Glutamatergic neuron (in vitro differentiated cells): ENCODE data around the gene CAV1. TPM values are rescaled to one million over a fixed set of nuclear protein-coding genes. Genes with fewer than 3 reads are reported as not detected.
A peak's percentile ranks its signal among the peaks of the same experiment; 100 is the strongest.

Experiments used
- DNase-seq: peaks from one replicate; pipeline ENCODE4 v3.0.0; 2022
- H3K27ac Mint-ChIP-seq: one replicate; pipeline ENCODE4 v1.8.0; 2020; ENCODE audit warnings: mild to moderate bottlenecking, mixed read lengths, inconsistent platforms; ENCODE audit not compliant: unreplicated experiment
- H3K27me3 Mint-ChIP-seq: one replicate; pipeline ENCODE4 v1.8.0; 2020; ENCODE audit warnings: mild to moderate bottlenecking, moderate library complexity, mixed read lengths, inconsistent platforms; ENCODE audit not compliant: unreplicated experiment
- H3K36me3 Mint-ChIP-seq: one replicate; pipeline ENCODE4 v1.8.0; 2020; ENCODE audit warnings: mild to moderate bottlenecking, mixed read lengths, inconsistent platforms; ENCODE audit not compliant: unreplicated experiment
- H3K4me1 Mint-ChIP-seq: one replicate; pipeline ENCODE4 v1.8.0; 2020; ENCODE audit warnings: mild to moderate bottlenecking, low read depth, mixed read lengths, inconsistent platforms; ENCODE audit not compliant: unreplicated experiment
- H3K4me3 Mint-ChIP-seq: one replicate; pipeline ENCODE4 v1.8.0; 2020; ENCODE audit warnings: mild to moderate bottlenecking, mixed read lengths, inconsistent platforms; ENCODE audit not compliant: unreplicated experiment
- H3K9me3 Mint-ChIP-seq: one replicate; pipeline ENCODE4 v1.8.0; 2020; ENCODE audit warnings: mild to moderate bottlenecking, moderate library complexity, mixed read lengths, inconsistent platforms; ENCODE audit not compliant: unreplicated experiment
- total RNA-seq: library from RNA; stranded (reverse); fragmentation: NEBNext Ultra II Directional; extraction: Animal tissue kit (Norgen Biotek cat#: 25700); gene quantifications from one replicate; pipeline ENCODE4 v1.2.1, GENCODE V29; 2021; ENCODE audit not compliant: unreplicated experiment
- TF ChIP-seq, protein P1 (sequence below): fragments of 200-600 bp; sonication (generic); IDR thresholded peaks from one replicate; pipeline ENCODE4 v1.5.0; 2021; ENCODE audit not compliant: partially characterized antibody, unreplicated experiment

The CAV1 gene
- total RNA-seq, 1 donor from 2014 or later, result 0.78 TPM

DNA sequence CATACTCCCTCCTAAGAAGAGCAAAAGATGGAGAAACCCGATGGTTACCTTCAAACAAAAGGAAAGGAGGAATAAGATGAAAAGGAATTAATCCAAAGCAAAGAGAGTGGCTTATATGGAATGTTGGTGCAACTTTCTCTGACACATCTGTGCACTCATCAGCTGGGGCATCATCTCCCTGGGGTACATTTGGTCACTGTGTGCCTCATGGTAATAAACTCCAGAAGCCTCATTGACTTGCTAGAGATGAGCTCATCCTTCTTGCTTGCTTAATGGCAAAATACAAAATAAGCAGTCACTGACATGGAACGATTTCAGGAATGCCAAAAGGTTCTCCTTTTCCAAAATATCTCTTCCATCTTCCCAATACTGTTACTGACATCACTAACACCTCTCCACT is 22.5 kb downstream of the CAV1 start:
- Mint-ChIP-seq H3K4me3 (no peak overlapping the region), H3K27ac (no peak overlapping the region), H3K27me3 (peaks cover 3% of the 10 kb centered on the region), H3K4me1 (peaks cover 10% of the 10 kb centered on the region), H3K9me3 (no peaks in the 10 kb centered on the region), H3K36me3 (no peaks in the 10 kb centered on the region)
- TF ChIP-seq, protein P1, sequence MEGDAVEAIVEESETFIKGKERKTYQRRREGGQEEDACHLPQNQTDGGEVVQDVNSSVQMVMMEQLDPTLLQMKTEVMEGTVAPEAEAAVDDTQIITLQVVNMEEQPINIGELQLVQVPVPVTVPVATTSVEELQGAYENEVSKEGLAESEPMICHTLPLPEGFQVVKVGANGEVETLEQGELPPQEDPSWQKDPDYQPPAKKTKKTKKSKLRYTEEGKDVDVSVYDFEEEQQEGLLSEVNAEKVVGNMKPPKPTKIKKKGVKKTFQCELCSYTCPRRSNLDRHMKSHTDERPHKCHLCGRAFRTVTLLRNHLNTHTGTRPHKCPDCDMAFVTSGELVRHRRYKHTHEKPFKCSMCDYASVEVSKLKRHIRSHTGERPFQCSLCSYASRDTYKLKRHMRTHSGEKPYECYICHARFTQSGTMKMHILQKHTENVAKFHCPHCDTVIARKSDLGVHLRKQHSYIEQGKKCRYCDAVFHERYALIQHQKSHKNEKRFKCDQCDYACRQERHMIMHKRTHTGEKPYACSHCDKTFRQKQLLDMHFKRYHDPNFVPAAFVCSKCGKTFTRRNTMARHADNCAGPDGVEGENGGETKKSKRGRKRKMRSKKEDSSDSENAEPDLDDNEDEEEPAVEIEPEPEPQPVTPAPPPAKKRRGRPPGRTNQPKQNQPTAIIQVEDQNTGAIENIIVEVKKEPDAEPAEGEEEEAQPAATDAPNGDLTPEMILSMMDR, result no peak
- peak; percentile 20 for DNase-seq

- H3K9me3 Mint-ChIP-seq, result no peaks in the 10 kb centered on the region
- TF ChIP-seq, protein P1, result no peak
Measured at GRCh38 chr7:116548506-116548905, 23.7 kb downstream of the CAV1 start.

DNA sequence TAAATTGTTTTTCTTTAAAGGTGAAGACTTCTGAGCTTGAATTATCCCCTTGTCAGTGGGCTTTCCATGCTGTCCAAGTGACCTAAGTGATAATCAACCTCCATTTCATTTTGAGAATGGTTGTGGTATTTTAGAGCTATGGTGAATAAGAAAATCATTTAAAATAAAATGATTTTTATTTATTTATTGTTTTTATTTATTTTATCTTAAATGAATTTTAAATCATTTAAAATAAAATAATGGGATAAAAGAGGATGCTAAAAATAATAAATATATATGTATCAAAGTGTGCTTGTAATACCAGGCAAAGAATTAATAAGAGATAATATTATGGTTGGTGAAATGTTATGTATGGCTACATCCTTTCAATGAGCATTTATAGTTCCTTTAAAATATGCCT is 24.5 kb downstream of the CAV1 start:
- H3K27ac Mint-ChIP-seq, result no peak overlapping the region

More at GRCh38 chr7:116548506-116548905, 23.7 kb downstream of the CAV1 start:
- no peak for DNase-seq
- peaks cover 10% of the 10 kb centered on the region for H3K4me1 Mint-ChIP-seq
- H3K27ac Mint-ChIP-seq, result no peak overlapping the region
- no peak overlapping the region for H3K4me3 Mint-ChIP-seq
- no peaks in the 10 kb centered on the region for H3K36me3 Mint-ChIP-seq
- H3K27me3 Mint-ChIP-seq, result no peaks in the 10 kb centered on the region

DNA sequence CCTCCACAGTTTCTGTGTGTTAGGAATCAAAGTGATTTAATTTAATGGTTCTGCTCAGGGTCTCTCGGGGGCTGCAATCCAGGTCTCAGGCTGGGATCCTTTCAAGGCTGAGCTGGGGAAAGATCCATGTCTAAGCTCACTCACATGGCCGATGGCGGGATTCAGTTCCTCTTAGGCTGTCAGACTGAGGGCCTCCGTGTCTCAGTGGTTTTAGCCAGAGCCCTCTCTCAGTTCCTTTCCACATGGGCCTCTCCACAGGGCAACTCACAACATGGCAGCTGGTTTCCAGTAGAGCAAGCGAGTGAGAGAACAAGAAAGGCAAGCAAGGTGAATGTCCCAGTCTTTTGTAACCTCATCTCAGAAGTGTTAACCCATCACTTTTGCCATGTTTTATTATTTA is 26.9 kb downstream of the CAV1 start:
- TF ChIP-seq, protein P1, result no peak
- Mint-ChIP-seq H3K27ac (no peak overlapping the region), H3K36me3 (no peaks in the 10 kb centered on the region), H3K9me3 (no peaks in the 10 kb centered on the region), H3K27me3 (no peaks in the 10 kb centered on the region), H3K4me1 (peaks cover 10% of the 10 kb centered on the region), H3K4me3 (no peak overlapping the region)
- DNase-seq, result no peak

More for the DNA sequence above, 24.5 kb downstream of the CAV1 start:
- Mint-ChIP-seq H3K4me3 (no peak overlapping the region), H3K9me3 (no peaks in the 10 kb centered on the region), H3K4me1 (peaks cover 10% of the 10 kb centered on the region), H3K27me3 (no peaks in the 10 kb centered on the region), H3K36me3 (no peaks in the 10 kb centered on the region)
- DNase-seq, result no peak
- TF ChIP-seq, protein P1, result no peak

GRCh38 chr7:116552602-116553001 is 27.8 kb downstream of the CAV1 start:
- Mint-ChIP-seq H3K27ac (no peak overlapping the region), H3K36me3 (no peaks in the 10 kb centered on the region), H3K27me3 (no peaks in the 10 kb centered on the region), H3K9me3 (no peaks in the 10 kb centered on the region), H3K4me3 (no peak overlapping the region), H3K4me1 (peaks cover 4% of the 10 kb centered on the region)
- no peak for DNase-seq
- TF ChIP-seq, protein P1, result no peak
